Lower leg skin (tissue), 3 donors: ENCODE data around the gene PURA.

ENCODE experiments used
- POLR2A ChIP-seq, 2 donors: fragments of 450-650 bp; IDR thresholded peaks; one replicate each; pipeline ENCODE4 v1.6.1; 2016 to 2017; ENCODE audit warnings: antibody characterized with exemption in 2 of 2, mild to moderate bottlenecking in 1 of 2, moderate library complexity in 1 of 2
- TF ChIP-seq, protein P1 (sequence below), 3 donors: fragments of 450-650 bp; IDR thresholded peaks; one replicate each; pipeline ENCODE4 v1.5.1; 2016; ENCODE audit warnings: antibody characterized with exemption in 3 of 3, mild to moderate bottlenecking in 3 of 3, moderate library complexity in 2 of 3

DNA sequence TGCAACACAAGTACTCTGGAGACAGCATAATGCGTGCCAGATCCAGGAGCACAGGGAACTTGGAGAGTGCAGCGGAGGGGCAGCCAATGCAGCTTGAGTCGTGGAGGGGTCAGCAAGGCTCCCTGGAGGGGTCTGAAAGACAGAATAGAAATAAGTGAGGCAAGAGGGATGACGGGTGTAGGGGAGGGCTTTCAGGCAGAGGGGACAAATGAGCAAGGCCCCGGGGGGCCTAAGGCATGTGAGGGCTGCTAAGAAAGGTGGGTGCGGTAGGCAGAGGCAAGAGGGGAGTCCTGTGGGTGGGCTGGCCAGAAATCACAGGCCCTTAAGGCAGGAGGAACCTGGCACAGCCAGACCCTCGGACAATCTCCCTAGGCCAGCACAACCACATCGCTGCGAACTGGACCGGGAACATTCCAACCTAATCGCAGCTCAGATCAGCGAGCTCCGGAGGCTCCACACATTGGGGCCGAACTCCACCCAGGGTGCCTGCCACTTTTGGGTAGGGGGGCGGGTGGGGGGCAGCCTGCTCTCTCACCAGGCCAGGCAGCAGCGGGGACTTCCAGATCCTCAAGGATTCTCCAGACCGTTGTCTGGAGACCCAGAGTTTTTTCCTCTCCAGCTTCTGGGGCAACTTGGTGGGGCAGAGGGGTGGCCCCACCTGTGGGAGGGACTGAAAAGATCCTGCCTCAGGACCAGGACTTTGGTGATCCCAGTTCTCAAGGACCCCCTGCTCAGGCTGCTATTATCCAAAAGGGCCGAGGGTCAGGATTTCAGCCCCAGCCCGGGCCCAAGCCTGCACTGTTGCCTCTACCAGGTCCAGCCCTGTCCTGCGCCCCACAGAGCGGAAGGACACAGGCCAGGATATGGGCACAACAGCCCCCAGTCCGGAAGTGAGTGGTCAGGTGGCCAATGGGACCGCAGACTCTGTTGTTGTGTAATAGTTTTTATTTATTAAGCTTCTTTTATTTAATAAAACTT, 38.4 kb downstream of the PURA start:
- no peak for TF ChIP-seq POLR2A (IDR thresholded peaks at IDR 0.05)
- TF ChIP-seq, protein P1, sequence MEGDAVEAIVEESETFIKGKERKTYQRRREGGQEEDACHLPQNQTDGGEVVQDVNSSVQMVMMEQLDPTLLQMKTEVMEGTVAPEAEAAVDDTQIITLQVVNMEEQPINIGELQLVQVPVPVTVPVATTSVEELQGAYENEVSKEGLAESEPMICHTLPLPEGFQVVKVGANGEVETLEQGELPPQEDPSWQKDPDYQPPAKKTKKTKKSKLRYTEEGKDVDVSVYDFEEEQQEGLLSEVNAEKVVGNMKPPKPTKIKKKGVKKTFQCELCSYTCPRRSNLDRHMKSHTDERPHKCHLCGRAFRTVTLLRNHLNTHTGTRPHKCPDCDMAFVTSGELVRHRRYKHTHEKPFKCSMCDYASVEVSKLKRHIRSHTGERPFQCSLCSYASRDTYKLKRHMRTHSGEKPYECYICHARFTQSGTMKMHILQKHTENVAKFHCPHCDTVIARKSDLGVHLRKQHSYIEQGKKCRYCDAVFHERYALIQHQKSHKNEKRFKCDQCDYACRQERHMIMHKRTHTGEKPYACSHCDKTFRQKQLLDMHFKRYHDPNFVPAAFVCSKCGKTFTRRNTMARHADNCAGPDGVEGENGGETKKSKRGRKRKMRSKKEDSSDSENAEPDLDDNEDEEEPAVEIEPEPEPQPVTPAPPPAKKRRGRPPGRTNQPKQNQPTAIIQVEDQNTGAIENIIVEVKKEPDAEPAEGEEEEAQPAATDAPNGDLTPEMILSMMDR (IDR thresholded peaks at IDR 0.05): no peak
